C4-2B (cell line): ENCODE results near the gene EFNB2.

ENCODE experiments used
- H3K27ac ChIP-seq: fragments of 450-650 bp; 2 replicates; pipeline ENCODE4 v1.5.1; 2017
- CTCF ChIP-seq: fragments of 450-650 bp; conservative IDR thresholded peaks from 2 replicates; pipeline ENCODE4 v1.5.1; 2017; ENCODE audit warnings: mild to moderate bottlenecking
- ZFX ChIP-seq: fragments of 450-650 bp; IDR thresholded peaks from 2 replicates; pipeline ENCODE4 v1.6.1; 2017

EFNB2 gene

GRCh38 chr13:106548064-106548696 is 12.7 kb upstream of the EFNB2 start:
- TF ChIP-seq CTCF (no peak), ZFX (no peak)
- H3K27ac ChIP-seq, result no peak overlapping the region

- H3K27ac ChIP-seq, result no peak overlapping the region
- TF ChIP-seq CTCF (no peak), ZFX (no peak)
Observed at GRCh38 chr13:106541826-106542225, 6.4 kb upstream of the EFNB2 start.

- TF ChIP-seq ZFX (no peak), CTCF (no peak)
Observed at GRCh38 chr13:106540613-106541012, 5.2 kb upstream of the EFNB2 start.

GRCh38 chr13:106537521-106537920 is 2.1 kb upstream of the EFNB2 start:
- no peak overlapping the region for H3K27ac ChIP-seq
- TF ChIP-seq ZFX, result no peak
- no peak for TF ChIP-seq CTCF

More at GRCh38 chr13:106540613-106541012, 5.2 kb upstream of the EFNB2 start:
- H3K27ac ChIP-seq, result no peak overlapping the region

GRCh38 chr13:106536244-106537034 is 977 bp upstream of the EFNB2 start:
- H3K27ac ChIP-seq, result peak overlapping the region; percentile 71
- TF ChIP-seq CTCF, result peak; percentile 92
- TF ChIP-seq ZFX, result no peak

GRCh38 chr13:106534639-106535551 is 567 bp downstream of the EFNB2 start:
- TF ChIP-seq ZFX, result no peak
- TF ChIP-seq CTCF, result no peak
- peak overlapping the region; percentile 71 for H3K27ac ChIP-seq
